Ovary (tissue), 3 donors: Measurements from ENCODE around the gene LRFN4.

Experiments used
- CTCF ChIP-seq, 3 donors: fragments of 450-650 bp in 2 of 3; fragments of 200-600 bp in 1 of 3; IDR thresholded peaks; one replicate each; pipeline versions ENCODE4 v1.5.1 to v1.8.0; 2016 to 2022; ENCODE audit warnings: antibody characterized with exemption in 3 of 3, mild to moderate bottlenecking in 1 of 3
- POLR2A ChIP-seq: fragments of 450-650 bp; IDR thresholded peaks from one replicate; pipeline ENCODE4 v1.6.1; 2017; ENCODE audit warnings: antibody characterized with exemption, mild to moderate bottlenecking, moderate library complexity
- donor health status: DM: no; HTN: no; CAD: no.

GRCh38 chr11:66814678-66815077 is 42.2 kb upstream of the LRFN4 start:
- no peak for TF ChIP-seq CTCF (IDR thresholded peaks at IDR 0.05)
- TF ChIP-seq POLR2A, result no peak
